AG10803 (cell line): ENCODE results near the gene ATXN1.

Experiments
- DNase-seq: peaks from one replicate; pipeline ENCODE4 v3.0.0; 2010; ENCODE audit warnings: low read depth
- H3K4me3 ChIP-seq: 2 replicates; pipeline ENCODE4 v1.5.1; 2011; ENCODE audit warnings: mild to moderate bottlenecking, low read length, control low read depth
- TF ChIP-seq, protein P1 (sequence below): conservative IDR thresholded peaks from 2 replicates; pipeline ENCODE4 v1.5.1; 2011; ENCODE audit warnings: mild to moderate bottlenecking, low read length, control low read depth, inconsistent platforms

ATXN1 gene

DNA sequence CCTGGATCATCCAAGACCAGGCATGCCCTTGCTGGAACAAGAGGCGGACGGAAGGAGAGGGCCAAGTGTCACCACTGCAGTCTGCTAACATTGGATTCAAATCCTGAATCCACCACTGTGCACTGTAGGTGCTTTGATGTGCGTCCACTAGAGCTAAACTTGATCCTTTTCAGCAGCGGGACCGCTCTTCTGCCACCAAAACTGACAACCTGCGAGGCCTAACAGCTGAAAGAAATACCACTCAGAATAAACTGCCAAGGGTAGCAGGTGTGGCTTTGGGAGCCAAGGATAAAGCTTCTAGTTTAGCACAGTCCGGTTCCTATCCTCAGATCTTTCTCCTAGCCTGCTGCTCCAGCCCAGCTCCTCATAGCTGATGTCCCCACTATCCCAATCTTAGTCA, 108.0 kb downstream of the ATXN1 start:
- no peak for DNase-seq
- TF ChIP-seq, protein P1, sequence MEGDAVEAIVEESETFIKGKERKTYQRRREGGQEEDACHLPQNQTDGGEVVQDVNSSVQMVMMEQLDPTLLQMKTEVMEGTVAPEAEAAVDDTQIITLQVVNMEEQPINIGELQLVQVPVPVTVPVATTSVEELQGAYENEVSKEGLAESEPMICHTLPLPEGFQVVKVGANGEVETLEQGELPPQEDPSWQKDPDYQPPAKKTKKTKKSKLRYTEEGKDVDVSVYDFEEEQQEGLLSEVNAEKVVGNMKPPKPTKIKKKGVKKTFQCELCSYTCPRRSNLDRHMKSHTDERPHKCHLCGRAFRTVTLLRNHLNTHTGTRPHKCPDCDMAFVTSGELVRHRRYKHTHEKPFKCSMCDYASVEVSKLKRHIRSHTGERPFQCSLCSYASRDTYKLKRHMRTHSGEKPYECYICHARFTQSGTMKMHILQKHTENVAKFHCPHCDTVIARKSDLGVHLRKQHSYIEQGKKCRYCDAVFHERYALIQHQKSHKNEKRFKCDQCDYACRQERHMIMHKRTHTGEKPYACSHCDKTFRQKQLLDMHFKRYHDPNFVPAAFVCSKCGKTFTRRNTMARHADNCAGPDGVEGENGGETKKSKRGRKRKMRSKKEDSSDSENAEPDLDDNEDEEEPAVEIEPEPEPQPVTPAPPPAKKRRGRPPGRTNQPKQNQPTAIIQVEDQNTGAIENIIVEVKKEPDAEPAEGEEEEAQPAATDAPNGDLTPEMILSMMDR, result no peak

DNA sequence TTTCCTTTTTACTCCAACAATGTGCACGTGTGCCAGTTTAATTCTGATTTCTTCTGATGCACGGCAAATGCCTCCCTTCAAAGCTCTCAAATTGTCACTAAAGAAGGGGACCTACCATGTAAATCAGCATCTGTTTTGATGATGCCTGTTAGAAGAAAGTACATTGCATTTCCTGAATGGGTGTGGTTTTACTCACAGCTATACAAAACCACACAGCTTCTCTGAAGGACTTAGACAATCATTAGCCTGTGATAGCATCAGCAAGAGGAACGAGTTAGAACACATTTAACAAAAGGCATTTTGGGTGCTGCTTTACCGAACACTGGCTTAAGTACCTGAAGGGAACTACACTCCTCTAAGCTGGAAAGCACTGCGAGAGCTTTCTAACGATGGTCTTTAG, 109.4 kb downstream of the ATXN1 start:
- H3K4me3 ChIP-seq, result no peak overlapping the region
- no peak for DNase-seq

More for the DNA sequence above, 108.0 kb downstream of the ATXN1 start:
- H3K4me3 ChIP-seq, result no peak overlapping the region

DNA sequence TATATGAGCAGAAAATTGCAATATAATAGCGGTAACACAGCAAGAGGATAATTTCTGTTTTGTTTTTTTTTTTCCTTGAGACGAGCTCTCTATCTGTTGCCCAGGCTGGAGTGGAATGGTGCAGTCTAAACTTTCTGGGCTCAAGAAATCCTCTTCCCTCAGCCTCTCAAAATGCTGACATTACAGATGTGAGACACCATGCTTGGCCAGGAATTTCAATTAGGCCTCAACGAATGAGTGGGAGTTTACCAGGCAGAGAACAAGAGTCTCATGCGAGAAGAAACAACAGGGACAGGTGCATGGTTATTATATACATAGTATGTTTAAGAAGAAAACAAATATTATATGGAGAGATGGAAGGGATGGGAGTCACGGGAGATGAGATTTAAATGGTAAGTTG, 111.4 kb downstream of the ATXN1 start:
- TF ChIP-seq, protein P1, result no peak
- H3K4me3 ChIP-seq, result no peak overlapping the region
- no peak for DNase-seq

More for the DNA sequence above, 109.4 kb downstream of the ATXN1 start:
- TF ChIP-seq, protein P1, result no peak

DNA sequence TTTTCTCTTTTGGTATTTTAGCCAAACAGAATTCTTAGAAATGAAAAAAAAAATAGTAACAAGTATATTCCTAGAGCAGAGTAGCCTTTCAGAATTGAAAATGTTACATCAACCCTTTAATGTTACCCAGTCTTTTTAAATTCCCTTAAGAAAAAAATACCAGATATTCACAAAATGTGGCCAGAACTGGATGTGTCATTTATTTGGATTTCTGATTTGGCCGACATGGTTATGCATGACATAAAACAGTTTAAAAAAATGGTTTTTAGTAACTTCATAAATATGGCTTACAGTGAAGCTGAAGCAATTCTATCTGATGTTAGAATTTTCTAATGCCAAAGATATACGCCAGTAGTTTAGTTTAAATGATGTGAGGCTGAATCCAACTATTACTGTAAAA, 112.0 kb downstream of the ATXN1 start:
- TF ChIP-seq, protein P1, result no peak

DNA sequence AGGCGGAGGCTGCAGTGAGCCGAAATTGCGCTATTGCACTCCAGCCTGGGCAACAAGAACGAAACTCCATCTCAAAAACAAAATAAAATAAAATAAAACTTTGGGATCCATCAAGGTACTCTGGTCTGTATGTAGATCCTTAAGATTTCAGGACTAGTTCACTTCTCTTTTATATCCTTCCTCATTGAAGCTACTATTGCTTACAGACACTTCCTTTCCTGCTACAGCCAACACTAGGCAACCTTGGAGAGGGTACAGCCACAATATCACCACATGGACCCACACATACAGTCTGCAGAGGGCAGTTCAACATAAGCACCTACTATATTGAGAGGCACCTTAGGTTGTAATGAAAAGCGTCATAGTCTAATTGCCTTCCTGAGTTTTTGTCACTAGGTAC, 113.3 kb downstream of the ATXN1 start:
- no peak overlapping the region for H3K4me3 ChIP-seq
- TF ChIP-seq, protein P1, result no peak

More for the DNA sequence above, 112.0 kb downstream of the ATXN1 start:
- peak; percentile 38 for DNase-seq
- no peak overlapping the region for H3K4me3 ChIP-seq

DNA sequence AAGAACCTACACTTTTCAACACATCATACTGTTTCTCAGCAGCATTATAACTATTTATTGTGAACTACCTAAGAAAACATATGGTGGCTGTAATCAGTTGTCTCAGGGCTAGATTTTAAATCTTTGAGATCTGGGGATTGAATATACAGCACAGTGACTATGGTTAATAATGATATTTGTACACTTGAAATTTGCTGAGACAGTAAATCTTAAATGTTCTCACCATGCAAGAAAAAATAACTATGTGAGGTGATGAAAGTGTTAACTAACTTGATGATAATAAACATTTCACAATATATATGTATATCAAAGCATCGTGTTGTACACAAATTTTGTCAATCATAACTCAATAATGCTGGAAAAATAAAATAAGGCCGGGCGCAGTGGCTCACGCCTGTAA, 113.8 kb downstream of the ATXN1 start:
- no peak for DNase-seq
- TF ChIP-seq, protein P1, result no peak
- no peak overlapping the region for H3K4me3 ChIP-seq

More for the DNA sequence above, 113.3 kb downstream of the ATXN1 start:
- no peak for DNase-seq

DNA sequence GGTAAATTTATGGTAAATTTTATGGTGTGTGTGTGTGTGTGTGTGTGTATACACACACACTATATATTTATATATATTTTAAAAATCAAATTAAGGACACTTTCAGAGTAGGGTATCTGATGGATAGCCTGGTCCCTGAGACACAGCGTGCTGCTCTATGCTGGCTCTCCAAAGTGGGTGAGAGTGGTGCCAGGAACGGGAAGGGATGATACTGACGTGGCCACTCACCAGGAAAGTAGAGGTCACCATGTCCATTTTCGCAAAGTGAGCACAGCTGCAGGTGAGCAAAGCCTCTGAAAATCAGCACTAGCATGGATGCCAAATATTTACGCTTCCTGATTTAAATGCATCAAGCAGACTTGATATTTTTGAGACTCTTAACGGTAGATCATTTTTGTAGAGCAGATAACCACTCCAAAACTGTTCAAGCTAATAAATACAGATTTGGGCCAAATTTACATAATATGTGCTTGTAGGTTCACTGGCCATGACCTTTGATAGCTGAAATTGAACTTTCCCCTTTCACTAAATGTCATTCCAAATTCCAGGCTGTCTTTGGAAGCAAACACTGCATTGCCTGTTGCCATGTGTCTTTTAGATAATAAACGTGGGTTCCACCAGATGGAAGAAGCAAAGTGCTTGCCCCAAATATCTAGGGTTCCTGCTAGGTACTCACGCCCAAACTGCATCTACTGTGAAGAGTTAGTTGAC, 116.6 kb downstream of the ATXN1 start:
- DNase-seq, result no peak
- TF ChIP-seq, protein P1, result no peak
- H3K4me3 ChIP-seq, result no peak overlapping the region
